HepG2 (cell line): ENCODE results near the gene OVCA2. TPM values are rescaled to one million over a fixed set of nuclear protein-coding genes. Genes with fewer than 3 reads are reported as not detected.

Experiments
- ATAC-seq: fragments of 200-7000 bp; cut with Tn5 transposase; 3 replicates; pipeline ENCODE4 v1.9.1; 2020; ENCODE audit warnings: mild to moderate bottlenecking, moderate library complexity
- BruUV-seq: library from RNA; stranded (reverse); fragments of 400-500 nt; replicated peaks from 2 replicates; lab custom pipeline; 2021; lab: Mats Ljungman, UMichigan
- CTCF ChIA-PET: fragments of 300-600 bp; formaldehyde crosslinking; extraction: SDS; loops from one replicate; lab custom pipeline; 2021; ENCODE audit warnings: low total read pairs, inconsistent platforms, low intra/inter-chr PET ratio; lab: Yijun Ruan, JAX
- POLR2A ChIA-PET: fragments of 350-600 bp; sonication (Branson Sonifier 250); formaldehyde crosslinking; loops from one replicate; lab custom pipeline; 2020; ENCODE audit warnings: antibody characterized with exemption, inconsistent platforms; lab: Yijun Ruan, JAX
- DNase-seq: peaks from one replicate; pipeline ENCODE4 v3.0.0-alpha.2; 2015; ENCODE audit warnings: low spot score
- FAIRE-seq: peaks from 3 replicates; lab custom pipeline; 2011; peaks lifted over from hg19 to GRCh38; lab: Jason Lieb, UNC
- H2AFZ ChIP-seq: one replicate; pipeline ENCODE4 v1.6.1; 2011; ENCODE audit warnings: low read length, inconsistent platforms
- H3K27ac ChIP-seq: fragments of 300-600 bp; 3 replicates; pipeline ENCODE4 v1.8.0; 2011; ENCODE audit warnings: mixed run types, mild to moderate bottlenecking, mixed read lengths, low read length, inconsistent platforms; ENCODE audit not compliant: insufficient read depth; ENCODE audit errors: extremely low read length
- H3K27me3 ChIP-seq, 2 experiments: fragments of 200-600 bp in 1 of 2; 2 replicates in 1 of 2; 3 replicates in 1 of 2; pipeline versions ENCODE4 v1.6.0 to v1.8.0; 2011; ENCODE audit warnings: low read length in 2 of 2, mild to moderate bottlenecking in 2 of 2, moderate library complexity in 2 of 2, inconsistent platforms in 1 of 2; ENCODE audit not compliant: insufficient read depth in 2 of 2, control insufficient read depth in 1 of 2
- H3K36me3 ChIP-seq, 2 experiments: fragments of 200-600 bp in 1 of 2; replicated peaks in 1 of 2; 2 replicates in 1 of 2; 3 replicates in 1 of 2; pipeline versions ENCODE4 v1.5.1 to v1.8.0; 2011; ENCODE audit warnings: low read length in 2 of 2, inconsistent platforms in 1 of 2; ENCODE audit not compliant: insufficient read depth in 2 of 2, control insufficient read depth in 1 of 2
- H3K4me1 ChIP-seq: 2 replicates; pipeline ENCODE4 v1.5.1; 2012; ENCODE audit warnings: low read length, inconsistent platforms; ENCODE audit not compliant: insufficient read depth
- H3K4me2 ChIP-seq: 2 replicates; pipeline ENCODE4 v1.6.0; 2011; ENCODE audit warnings: low read depth, low read length, inconsistent platforms
- H3K4me3 ChIP-seq, 3 experiments: fragments of 200-600 bp in 1 of 3; sonication (generic), shearing (Covaris generic) in 1 of 3; replicated peaks in 1 of 3; 2 replicates each; pipeline ENCODE4 v1.5.1; 2011 to 2016; ENCODE audit warnings: low read length in 3 of 3, inconsistent platforms in 2 of 3, low read depth in 2 of 3, mild to moderate bottlenecking in 2 of 3, control low read depth in 1 of 3, mixed read lengths in 1 of 3; ENCODE audit not compliant: insufficient read depth in 1 of 3
- H3K79me2 ChIP-seq: one replicate; pipeline ENCODE4 v1.6.1; 2011; ENCODE audit warnings: low read length, inconsistent platforms; ENCODE audit not compliant: insufficient read depth
- H3K9ac ChIP-seq: 2 replicates; pipeline ENCODE4 v1.6.0; 2011; ENCODE audit warnings: mild to moderate bottlenecking, low read depth, low read length, inconsistent platforms; ENCODE audit not compliant: insufficient read depth
- H3K9me3 ChIP-seq: 2 replicates; pipeline ENCODE4 v1.5.1; 2012; ENCODE audit warnings: mild to moderate bottlenecking, low read length
- H4K20me1 ChIP-seq: 2 replicates; pipeline ENCODE4 v1.6.0; 2011; ENCODE audit warnings: inconsistent platforms, mild to moderate bottlenecking, low read length, moderate library complexity; ENCODE audit not compliant: insufficient read depth
- AHR ChIP-seq: IDR thresholded peaks from 2 replicates; pipeline ENCODE4 v1.6.1; 2018; ENCODE audit warnings: missing genetic modification reagents, missing compliant biosample characterization
- HOXA5 ChIP-seq: sonication (generic); formaldehyde crosslinking; IDR thresholded peaks from 2 replicates; pipeline ENCODE4 v1.4.0; 2020; ENCODE audit warnings: missing genetic modification reagents
- MLLT10 ChIP-seq: sonication (generic); formaldehyde crosslinking; IDR thresholded peaks from 2 replicates; pipeline ENCODE4 v1.4.0; 2020; ENCODE audit warnings: missing genetic modification reagents
- MTERF4 ChIP-seq: sonication (generic); formaldehyde crosslinking; IDR thresholded peaks from 2 replicates; pipeline ENCODE4 v1.8.0; 2023; ENCODE audit warnings: mild to moderate bottlenecking, missing genetic modification reagents
- ONECUT2 ChIP-seq: sonication (generic); formaldehyde crosslinking; IDR thresholded peaks from 2 replicates; pipeline ENCODE4 v1.4.0; 2020; ENCODE audit warnings: missing genetic modification reagents
- PHF8 ChIP-seq: sonication (generic); formaldehyde crosslinking; IDR thresholded peaks from 2 replicates; pipeline ENCODE4 v1.5.0; 2020; ENCODE audit warnings: missing genetic modification reagents
- TCF7L2 ChIP-seq: IDR thresholded peaks from 2 replicates; pipeline ENCODE4 v1.6.1; 2011; ENCODE audit warnings: mild to moderate bottlenecking, low read depth, low read length, moderate library complexity
- TFE3 ChIP-seq: IDR thresholded peaks from 2 replicates; pipeline ENCODE4 v1.6.1; 2016
- TGIF2 ChIP-seq: IDR thresholded peaks from 2 replicates; pipeline ENCODE4 v1.6.1; 2016; ENCODE audit warnings: control low read depth, missing compliant biosample characterization
- ZC3H13 ChIP-seq: sonication (generic); formaldehyde crosslinking; IDR thresholded peaks from 2 replicates; pipeline ENCODE4 v1.8.1; 2023; ENCODE audit warnings: mild to moderate bottlenecking, missing genetic modification reagents, moderate library complexity
- ZNF136 ChIP-seq: sonication (generic); formaldehyde crosslinking; IDR thresholded peaks from 2 replicates; pipeline ENCODE4 v1.8.1; 2022; ENCODE audit warnings: low read depth, mild to moderate bottlenecking, moderate library complexity, missing genetic modification reagents
- ZNF205 ChIP-seq: IDR thresholded peaks from 2 replicates; pipeline ENCODE4 v1.6.1; 2018; ENCODE audit warnings: missing biosample characterization, missing genetic modification reagents
- ZNF432 ChIP-seq: sonication (generic); formaldehyde crosslinking; IDR thresholded peaks from 2 replicates; pipeline ENCODE4 v1.5.0; 2020; ENCODE audit warnings: missing genetic modification reagents, mild to moderate bottlenecking, borderline replicate concordance
- ZNF546 ChIP-seq: sonication (generic); formaldehyde crosslinking; conservative IDR thresholded peaks from 2 replicates; pipeline ENCODE4 v1.8.1; 2023; ENCODE audit warnings: mild to moderate bottlenecking, missing genetic modification reagents
- ZNF574 ChIP-seq: sonication (generic); formaldehyde crosslinking; IDR thresholded peaks from 2 replicates; pipeline ENCODE4 v1.4.0; 2020; ENCODE audit warnings: missing genetic modification reagents
- ZNF660 ChIP-seq: sonication (generic); formaldehyde crosslinking; IDR thresholded peaks from 2 replicates; pipeline ENCODE4 v1.5.1; 2020; ENCODE audit warnings: mild to moderate bottlenecking, low read depth, missing genetic modification reagents, borderline replicate concordance
- WGBS: methylation state at CpG from one replicate; pipeline ENCODE4 v1.1.6; 2017; ENCODE audit warnings: low lambda C conversion rate; 5-methylcytosine and 5-hydroxymethylcytosine counted together
- in situ Hi-C: cut with HindIII; loops from 2 replicates; pipeline ENCODE4 v1.10.0; 2017; ENCODE audit warnings: low pct_unique_long_range_greater_than_20kb; ENCODE audit not compliant: extremely low pct_ligation_motif_present
- intact Hi-C: fragments of 100-400 bp; cut with micrococcal nuclease; formaldehyde crosslinking; loops from one replicate; pipeline ENCODE4 v1.10.0; 2022; ENCODE audit not compliant: unreplicated experiment
- polyA plus RNA-seq, 8 experiments: library from polyadenylated mRNA; depleted of rRNA in 3 of 8; stranded (reverse) in 7 of 8; unstranded in 1 of 8; fragments of >200 nt; fragmentation: Illumina TruSeq in 4 of 8; extraction: Trizol in 4 of 8; gene quantifications; 2 replicates each; pipeline versions ENCODE4 v1.2.1 to v1.2.3, GENCODE V29; 2011 to 2016; ENCODE audit warnings: low read depth in 4 of 8, missing spikeins in 1 of 8, mixed read lengths in 1 of 8; ENCODE audit not compliant: insufficient read depth in 1 of 8
- total RNA-seq, 5 experiments: library from RNA; depleted of rRNA; stranded (reverse); fragments of >200 nt; fragmentation: Illumina TruSeq; extraction: Trizol; gene quantifications; 2 replicates each; pipeline ENCODE4 v1.2.3, GENCODE V29; 2016; ENCODE audit warnings: low read depth in 1 of 5
- TF ChIP-seq, protein P1 (sequence below): sonication (generic); formaldehyde crosslinking; IDR thresholded peaks from 2 replicates; pipeline ENCODE4 v1.4.0; 2020; ENCODE audit warnings: mild to moderate bottlenecking, missing genetic modification reagents, borderline replicate concordance

The OVCA2 gene
- total and polyA plus RNA-seq, 2 of the 13 experiments (the other 11 are each of a cell fraction or from before 2014, with no cell fraction given), result 23.7 to 28.2 TPM

DNA sequence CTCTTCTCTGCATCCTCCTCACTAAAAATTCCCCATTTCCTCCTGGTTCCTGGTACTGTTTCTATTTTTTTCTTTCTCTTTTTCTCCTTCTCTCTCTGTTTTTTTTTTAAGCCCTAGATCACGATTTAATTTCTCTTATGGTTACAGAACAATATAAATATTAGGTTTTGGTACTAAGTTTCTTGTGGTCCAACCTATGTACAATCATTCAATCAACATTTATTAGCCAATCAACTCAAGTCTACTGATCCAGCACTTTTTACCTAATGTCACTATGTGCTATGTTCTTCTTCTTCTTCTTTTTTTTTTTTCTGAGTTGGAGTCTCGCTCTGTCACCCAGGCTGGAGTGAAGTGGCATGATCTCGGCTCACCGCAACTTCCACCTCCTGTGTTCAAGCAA is 29.3 kb upstream of the OVCA2 start:
- Histone ChIP-seq H3K4me2 (no peak overlapping the region), H3K4me1 (no peaks in the 10 kb centered on the region), H3K27ac (no peak overlapping the region), H2AFZ (no peak overlapping the region), H4K20me1 (no peaks in the 10 kb centered on the region), H3K27me3 (peaks cover 1 to 6% of the 10 kb centered on the region in 2 experiments; a peak in 2 of 5 replicates), H3K36me3 (no peaks in the 10 kb centered on the region), H3K79me2 (no peaks in the 10 kb centered on the region), H3K9ac (no peak overlapping the region), H3K9me3 (no peaks in the 10 kb centered on the region), H3K4me3 (no peak overlapping the region)
- intact Hi-C loops, result no loop called here
- ChIA-PET CTCF (no interaction called here), POLR2A (no interaction called here)
- ATAC-seq (no peak), DNase-seq (no peak), FAIRE-seq (no peak)
- in situ Hi-C loops, result no loop called here
- BruUV-seq, result no TSS peak
- WGBS, result 82% methylated on average over 4 of the region's 4 CpGs
- TF ChIP-seq ONECUT2, result no peak
- TF ChIP-seq ZC3H13 (CRISPR knock-in tag), result no peak
- TF ChIP-seq TCF7L2, result no peak
- TF ChIP-seq HOXA5 (CRISPR knock-in tag), result no peak
- no peak for TF ChIP-seq AHR (CRISPR knock-in tag)
- no peak for TF ChIP-seq ZNF546
- TF ChIP-seq ZNF136 (CRISPR knock-in tag), result no peak
- no peak for TF ChIP-seq ZNF574
- no peak for TF ChIP-seq TFE3
- no peak for TF ChIP-seq PHF8
- TF ChIP-seq, protein P1, sequence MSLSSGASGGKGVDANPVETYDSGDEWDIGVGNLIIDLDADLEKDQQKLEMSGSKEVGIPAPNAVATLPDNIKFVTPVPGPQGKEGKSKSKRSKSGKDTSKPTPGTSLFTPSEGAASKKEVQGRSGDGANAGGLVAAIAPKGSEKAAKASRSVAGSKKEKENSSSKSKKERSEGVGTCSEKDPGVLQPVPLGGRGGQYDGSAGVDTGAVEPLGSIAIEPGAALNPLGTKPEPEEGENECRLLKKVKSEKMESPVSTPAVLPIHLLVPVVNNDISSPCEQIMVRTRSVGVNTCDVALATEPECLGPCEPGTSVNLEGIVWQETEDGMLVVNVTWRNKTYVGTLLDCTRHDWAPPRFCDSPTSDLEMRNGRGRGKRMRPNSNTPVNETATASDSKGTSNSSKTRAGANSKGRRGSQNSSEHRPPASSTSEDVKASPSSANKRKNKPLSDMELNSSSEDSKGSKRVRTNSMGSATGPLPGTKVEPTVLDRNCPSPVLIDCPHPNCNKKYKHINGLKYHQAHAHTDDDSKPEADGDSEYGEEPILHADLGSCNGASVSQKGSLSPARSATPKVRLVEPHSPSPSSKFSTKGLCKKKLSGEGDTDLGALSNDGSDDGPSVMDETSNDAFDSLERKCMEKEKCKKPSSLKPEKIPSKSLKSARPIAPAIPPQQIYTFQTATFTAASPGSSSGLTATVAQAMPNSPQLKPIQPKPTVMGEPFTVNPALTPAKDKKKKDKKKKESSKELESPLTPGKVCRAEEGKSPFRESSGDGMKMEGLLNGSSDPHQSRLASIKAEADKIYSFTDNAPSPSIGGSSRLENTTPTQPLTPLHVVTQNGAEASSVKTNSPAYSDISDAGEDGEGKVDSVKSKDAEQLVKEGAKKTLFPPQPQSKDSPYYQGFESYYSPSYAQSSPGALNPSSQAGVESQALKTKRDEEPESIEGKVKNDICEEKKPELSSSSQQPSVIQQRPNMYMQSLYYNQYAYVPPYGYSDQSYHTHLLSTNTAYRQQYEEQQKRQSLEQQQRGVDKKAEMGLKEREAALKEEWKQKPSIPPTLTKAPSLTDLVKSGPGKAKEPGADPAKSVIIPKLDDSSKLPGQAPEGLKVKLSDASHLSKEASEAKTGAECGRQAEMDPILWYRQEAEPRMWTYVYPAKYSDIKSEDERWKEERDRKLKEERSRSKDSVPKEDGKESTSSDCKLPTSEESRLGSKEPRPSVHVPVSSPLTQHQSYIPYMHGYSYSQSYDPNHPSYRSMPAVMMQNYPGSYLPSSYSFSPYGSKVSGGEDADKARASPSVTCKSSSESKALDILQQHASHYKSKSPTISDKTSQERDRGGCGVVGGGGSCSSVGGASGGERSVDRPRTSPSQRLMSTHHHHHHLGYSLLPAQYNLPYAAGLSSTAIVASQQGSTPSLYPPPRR (CRISPR knock-in tag), result no peak
- TF ChIP-seq ZNF660 (CRISPR knock-in tag), result no peak
- TF ChIP-seq ZNF205 (CRISPR knock-in tag), result no peak
- TF ChIP-seq TGIF2 (CRISPR knock-in tag), result no peak
- TF ChIP-seq ZNF432 (CRISPR knock-in tag), result no peak
- TF ChIP-seq MLLT10 (CRISPR knock-in tag), result no peak
- TF ChIP-seq MTERF4 (CRISPR knock-in tag), result no peak
